PC-3 (cell line): ENCODE measurements around the gene PLEKHO2. TPM values are rescaled to one million over a fixed set of nuclear protein-coding genes. Genes with fewer than 3 reads are reported as not detected.

Source experiments
- ATAC-seq: fragments of 200-7000 bp; cut with Tn5 transposase; 2 replicates; pipeline ENCODE4 v1.9.1; 2020; ENCODE audit warnings: mild to moderate bottlenecking, moderate library complexity
- BruUV-seq: library from RNA; stranded (reverse); fragments of 400-500 nt; replicated peaks from 2 replicates; lab custom pipeline; 2021; lab: Mats Ljungman, UMichigan
- CTCF ChIA-PET: fragments of 300-600 bp; sonication (Branson Sonifier 250); formaldehyde crosslinking; loops from one replicate; lab custom pipeline; 2022; ENCODE audit warnings: antibody characterized with exemption; lab: Charles Lee
- POLR2A ChIA-PET: fragments of 300-600 bp; sonication (Branson Sonifier 250); formaldehyde crosslinking; loops from one replicate; lab custom pipeline; 2022; ENCODE audit warnings: antibody characterized with exemption; ENCODE audit not compliant: unreplicated experiment; lab: Charles Lee
- DNase-seq: peaks from one replicate; pipeline ENCODE4 v3.0.0-alpha.2; 2015
- H2AFZ ChIP-seq: fragments of 300-600 bp; sonication (generic); 2 replicates; pipeline ENCODE4 v1.6.0; 2016; ENCODE audit warnings: antibody characterized with exemption, low read length
- H3F3A ChIP-seq: fragments of 300-600 bp; sonication (generic); one replicate; pipeline ENCODE4 v1.6.0; 2017; ENCODE audit warnings: antibody characterized with exemption, low read length, control low read depth, mild to moderate bottlenecking; ENCODE audit not compliant: unreplicated experiment
- H3K27ac ChIP-seq: fragments of 300-600 bp; sonication (generic); 2 replicates; pipeline ENCODE4 v1.5.1; 2016; ENCODE audit warnings: mild to moderate bottlenecking, low read length
- H3K27me3 ChIP-seq: fragments of 300-600 bp; sonication (generic); 2 replicates; pipeline ENCODE4 v1.6.1; 2016; ENCODE audit warnings: low read length, mixed read lengths
- H3K36me3 ChIP-seq: fragments of 300-600 bp; sonication (generic); 2 replicates; pipeline ENCODE4 v1.6.1; 2016; ENCODE audit warnings: low read depth, mixed run types, low read length, mixed read lengths
- H3K4me1 ChIP-seq: fragments of 300-600 bp; sonication (generic); 2 replicates; pipeline ENCODE4 v1.5.1; 2016; ENCODE audit warnings: low read length; ENCODE audit not compliant: insufficient read depth
- H3K4me2 ChIP-seq: fragments of 300-600 bp; sonication (generic); 2 replicates; pipeline ENCODE4 v1.6.0; 2016; ENCODE audit warnings: low read length
- H3K4me3 ChIP-seq: fragments of 300-600 bp; sonication (generic); 2 replicates; pipeline ENCODE4 v1.5.1; 2016; ENCODE audit warnings: mild to moderate bottlenecking, low read length, mixed read lengths
- H3K79me2 ChIP-seq: fragments of 300-600 bp; sonication (generic); 2 replicates; pipeline ENCODE4 v1.6.1; 2017; ENCODE audit warnings: low read length, mixed read lengths
- H3K9ac ChIP-seq: fragments of 300-600 bp; sonication (generic); 2 replicates; pipeline ENCODE4 v1.6.0; 2016; ENCODE audit warnings: mild to moderate bottlenecking, low read length
- H3K9me2 ChIP-seq: fragments of 300-600 bp; sonication (generic); replicated peaks from 2 replicates; pipeline ENCODE4 v1.6.1; 2016; ENCODE audit warnings: mixed run types, low read length, mixed read lengths
- H3K9me3 ChIP-seq: fragments of 300-600 bp; sonication (generic); 2 replicates; pipeline ENCODE4 v1.6.1; 2016; ENCODE audit warnings: low read length, mixed read lengths
- H4K20me1 ChIP-seq: fragments of 300-600 bp; sonication (generic); 2 replicates; pipeline ENCODE4 v1.6.1; 2016; ENCODE audit warnings: low read length, mixed read lengths
- EZH2 ChIP-seq: fragments of 300-600 bp; sonication (generic); IDR thresholded peaks from one replicate; pipeline ENCODE4 v1.6.1; 2017; ENCODE audit warnings: antibody characterized with exemption, mild to moderate bottlenecking, low read length; ENCODE audit not compliant: unreplicated experiment
- EZH2phosphoT487 ChIP-seq: fragments of 300-600 bp; sonication (generic); IDR thresholded peaks from 2 replicates; pipeline ENCODE4 v1.6.1; 2018; ENCODE audit warnings: mild to moderate bottlenecking, antibody characterized with exemption, low read length, borderline replicate concordance
- intact Hi-C: fragments of 100-400 bp; cut with micrococcal nuclease; formaldehyde crosslinking; loops from 2 replicates; pipeline ENCODE4 v1.9.0; 2023
- total RNA-seq: library from RNA; depleted of rRNA; stranded (reverse); fragments of >200 nt; gene quantifications from 2 replicates; pipeline ENCODE4 v1.2.3, GENCODE V29; 2014
- TF ChIP-seq, protein P1 (sequence below): fragments of 300-600 bp; sonication (generic); conservative IDR thresholded peaks from 2 replicates; pipeline ENCODE4 v1.5.1; 2017; ENCODE audit warnings: antibody characterized with exemption, low read depth, mild to moderate bottlenecking, low read length

Gene PLEKHO2
- total RNA-seq, 1 experiment from 2014 or later = 4.3 TPM

DNA sequence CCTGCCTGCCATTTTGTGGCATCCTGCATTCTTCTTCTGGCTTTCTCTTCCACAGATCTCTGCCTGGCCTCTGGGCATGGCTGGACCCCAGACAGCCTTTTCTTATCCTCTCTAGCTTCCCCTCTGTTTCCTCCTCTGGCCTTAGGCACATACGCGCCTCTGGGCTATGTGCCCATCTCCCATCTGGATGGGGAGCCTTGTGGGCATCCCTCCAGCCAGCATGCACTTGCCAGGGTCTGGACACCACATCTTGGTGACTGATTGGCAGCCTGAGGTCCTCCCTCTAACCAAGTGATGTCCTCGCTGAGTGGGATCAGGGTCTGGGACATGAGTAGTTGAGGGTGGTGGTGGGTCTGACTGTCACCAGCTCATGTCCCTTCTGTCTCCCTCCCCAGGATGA lies 12.8 kb downstream of the PLEKHO2 start:
- no peaks in the 10 kb centered on the region for H3K9me2 ChIP-seq
- H3K27ac ChIP-seq = no peak overlapping the region
- no peak overlapping the region for H3K4me2 ChIP-seq
- no peaks in the 10 kb centered on the region for H3K9me3 ChIP-seq
- BruUV-seq = no TSS peak
- intact Hi-C loops = no loop called here
- no peak overlapping the region for H2AFZ ChIP-seq
- TF ChIP-seq, protein P1, sequence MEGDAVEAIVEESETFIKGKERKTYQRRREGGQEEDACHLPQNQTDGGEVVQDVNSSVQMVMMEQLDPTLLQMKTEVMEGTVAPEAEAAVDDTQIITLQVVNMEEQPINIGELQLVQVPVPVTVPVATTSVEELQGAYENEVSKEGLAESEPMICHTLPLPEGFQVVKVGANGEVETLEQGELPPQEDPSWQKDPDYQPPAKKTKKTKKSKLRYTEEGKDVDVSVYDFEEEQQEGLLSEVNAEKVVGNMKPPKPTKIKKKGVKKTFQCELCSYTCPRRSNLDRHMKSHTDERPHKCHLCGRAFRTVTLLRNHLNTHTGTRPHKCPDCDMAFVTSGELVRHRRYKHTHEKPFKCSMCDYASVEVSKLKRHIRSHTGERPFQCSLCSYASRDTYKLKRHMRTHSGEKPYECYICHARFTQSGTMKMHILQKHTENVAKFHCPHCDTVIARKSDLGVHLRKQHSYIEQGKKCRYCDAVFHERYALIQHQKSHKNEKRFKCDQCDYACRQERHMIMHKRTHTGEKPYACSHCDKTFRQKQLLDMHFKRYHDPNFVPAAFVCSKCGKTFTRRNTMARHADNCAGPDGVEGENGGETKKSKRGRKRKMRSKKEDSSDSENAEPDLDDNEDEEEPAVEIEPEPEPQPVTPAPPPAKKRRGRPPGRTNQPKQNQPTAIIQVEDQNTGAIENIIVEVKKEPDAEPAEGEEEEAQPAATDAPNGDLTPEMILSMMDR = no peak
- ATAC-seq = no peak
- no peak for DNase-seq
- no peak overlapping the region for H3K9ac ChIP-seq
- H3K36me3 ChIP-seq = no peaks in the 10 kb centered on the region
- H3K4me3 ChIP-seq = no peak overlapping the region
- no peaks in the 10 kb centered on the region for H3K4me1 ChIP-seq
- ChIA-PET CTCF (no interaction called here), POLR2A (no interaction called here)
- H4K20me1 ChIP-seq = no peaks in the 10 kb centered on the region
- H3F3A ChIP-seq = no peaks in the 10 kb centered on the region
- no peaks in the 10 kb centered on the region for H3K79me2 ChIP-seq
- H3K27me3 ChIP-seq = no peaks in the 10 kb centered on the region

GRCh38 chr15:64855205-64855975 lies 13.7 kb downstream of the PLEKHO2 start:
- H3K27me3 ChIP-seq = no peaks in the 10 kb centered on the region
- H3K9me2 ChIP-seq = no peaks in the 10 kb centered on the region
- H4K20me1 ChIP-seq = no peaks in the 10 kb centered on the region
- TF ChIP-seq, protein P1 = no peak
- TF ChIP-seq EZH2 (no peak), EZH2phosphoT487 (no peak)
- ATAC-seq = no peak
- no peak overlapping the region for H3K27ac ChIP-seq
- no peaks in the 10 kb centered on the region for H3K9me3 ChIP-seq
- intact Hi-C loops = no loop called here
- POLR2A ChIA-PET = no interaction called here
- no peak overlapping the region for H3K4me2 ChIP-seq
- BruUV-seq = no TSS peak
- DNase-seq = no peak
- H3K36me3 ChIP-seq = no peaks in the 10 kb centered on the region
- H3F3A ChIP-seq = no peaks in the 10 kb centered on the region
- no peak overlapping the region for H3K9ac ChIP-seq
- CTCF ChIA-PET = no interaction called here
- no peaks in the 10 kb centered on the region for H3K79me2 ChIP-seq
- H3K4me1 ChIP-seq = no peaks in the 10 kb centered on the region
- H2AFZ ChIP-seq = no peak overlapping the region
- H3K4me3 ChIP-seq = no peak overlapping the region

GRCh38 chr15:64856429-64857145 lies 14.9 kb downstream of the PLEKHO2 start:
- TF ChIP-seq EZH2phosphoT487 = no peak
- no peak for TF ChIP-seq EZH2
- TF ChIP-seq, protein P1 = no peak
- no peaks in the 10 kb centered on the region for H3K9me2 ChIP-seq
- no peak overlapping the region for H3K27ac ChIP-seq
- POLR2A ChIA-PET = no interaction called here
- DNase-seq (no peak), ATAC-seq (no peak)
- no peak overlapping the region for H3K9ac ChIP-seq
- H3K27me3 ChIP-seq = no peaks in the 10 kb centered on the region
- no peaks in the 10 kb centered on the region for H3K4me1 ChIP-seq
- no peaks in the 10 kb centered on the region for H3F3A ChIP-seq
- CTCF ChIA-PET = no interaction called here
- H2AFZ ChIP-seq = no peak overlapping the region
- H3K9me3 ChIP-seq = no peaks in the 10 kb centered on the region
- H3K4me3 ChIP-seq = no peak overlapping the region
- no peaks in the 10 kb centered on the region for H3K79me2 ChIP-seq
- H4K20me1 ChIP-seq = no peaks in the 10 kb centered on the region
- intact Hi-C loops = no loop called here
- H3K36me3 ChIP-seq = no peaks in the 10 kb centered on the region
- no peak overlapping the region for H3K4me2 ChIP-seq
- no TSS peak for BruUV-seq
